ENCODE data around the gene SV2C.
A peak's percentile ranks its signal among the peaks of the same experiment; 100 is the strongest.
"Not testable (repeated sequence)": the region's sequence is repeated elsewhere in the genome, so short reads cannot be mapped to it uniquely, and the experiment has no call there.

The SV2C gene

DNA sequence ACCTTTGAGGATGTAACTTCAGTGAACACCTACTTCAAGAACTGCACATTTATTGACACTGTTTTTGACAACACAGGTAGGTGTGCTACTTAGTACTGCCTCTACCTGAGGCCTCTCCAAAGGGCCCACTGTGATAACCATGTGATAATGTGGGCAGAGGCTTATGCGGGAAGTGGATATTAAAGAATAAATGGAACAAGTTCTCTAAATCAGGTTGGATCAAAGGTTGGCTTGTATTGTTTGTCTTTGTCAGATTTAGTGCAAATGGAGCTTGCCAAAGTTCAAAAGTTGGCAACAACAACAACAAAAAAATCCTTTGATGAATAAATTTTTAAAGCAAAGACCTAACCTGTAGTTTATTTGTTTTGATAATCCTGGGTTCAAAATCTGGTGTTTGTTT, 215.7 kb downstream of the SV2C start:
- DNase-seq (ENCODE audit: low read depth in 2 of 2), result no peak

GRCh38 chr5:76299592-76299991, 216.4 kb downstream of the SV2C start:
- no peak for DNase-seq (ENCODE audit: low read depth in 2 of 2)

- DNase-seq (ENCODE audit: low read depth in 2 of 2), result not testable (repeated sequence)
Observed at GRCh38 chr5:76301932-76302331, 218.7 kb downstream of the SV2C start.

- not testable (repeated sequence) for DNase-seq (ENCODE audit: low read depth in 2 of 2)
Observed at GRCh38 chr5:76302661-76303060, 219.5 kb downstream of the SV2C start.

DNA sequence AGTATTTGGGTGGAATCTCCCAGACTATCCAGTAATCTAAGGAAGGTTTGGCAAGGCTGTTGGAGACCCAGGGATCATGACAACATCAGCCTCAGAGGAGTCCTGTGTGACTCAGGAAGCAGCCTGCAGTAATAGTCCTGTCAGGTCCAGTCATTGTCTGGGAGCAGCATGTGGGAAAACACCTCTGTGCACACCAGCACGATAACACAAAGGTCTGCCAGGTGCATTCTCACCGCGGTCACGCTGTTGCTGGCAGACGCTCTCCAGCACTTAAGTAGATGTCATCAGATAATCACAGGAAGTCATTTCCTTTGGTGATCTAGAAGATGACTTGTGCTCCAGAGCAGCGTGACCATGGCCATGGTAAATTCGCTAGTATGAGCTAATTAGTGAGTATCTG, 220.7 kb downstream of the SV2C start:
- DNase-seq (ENCODE audit: low read depth in 2 of 2), result peak in 1 of 2 donors; percentile 16

GRCh38 chr5:76305269-76305668, 222.1 kb downstream of the SV2C start:
- no peak for DNase-seq (ENCODE audit: low read depth in 2 of 2)

GRCh38 chr5:76305775-76306174, 222.6 kb downstream of the SV2C start:
- no peak for DNase-seq (ENCODE audit: low read depth in 2 of 2)

GRCh38 chr5:76310208-76310607, 227.0 kb downstream of the SV2C start:
- no peak for DNase-seq (ENCODE audit: low read depth in 2 of 2)

GRCh38 chr5:76312783-76313182, 229.6 kb downstream of the SV2C start:
- DNase-seq (ENCODE audit: low read depth in 2 of 2), result no peak

DNA sequence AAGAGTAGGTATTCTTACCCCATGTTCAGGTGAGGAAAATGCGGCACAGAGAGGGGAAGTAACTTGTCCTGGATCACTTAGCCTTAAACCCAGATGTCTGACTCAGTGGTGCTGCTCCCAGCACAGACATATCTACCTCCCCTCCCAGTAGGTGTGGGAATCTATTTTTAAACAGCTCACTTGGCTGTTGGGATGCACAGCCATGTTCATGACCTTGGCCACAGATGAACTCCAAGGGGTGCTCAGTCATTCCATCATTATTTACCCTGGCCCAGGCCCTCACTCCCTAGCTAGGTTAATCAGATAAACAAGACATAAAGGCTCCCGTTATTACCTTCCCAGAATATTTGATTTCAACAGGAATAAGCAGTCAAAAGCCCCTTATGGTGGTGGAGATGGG, 231.5 kb downstream of the SV2C start:
- DNase-seq (ENCODE audit: low read depth in 2 of 2), result no peak

DNA sequence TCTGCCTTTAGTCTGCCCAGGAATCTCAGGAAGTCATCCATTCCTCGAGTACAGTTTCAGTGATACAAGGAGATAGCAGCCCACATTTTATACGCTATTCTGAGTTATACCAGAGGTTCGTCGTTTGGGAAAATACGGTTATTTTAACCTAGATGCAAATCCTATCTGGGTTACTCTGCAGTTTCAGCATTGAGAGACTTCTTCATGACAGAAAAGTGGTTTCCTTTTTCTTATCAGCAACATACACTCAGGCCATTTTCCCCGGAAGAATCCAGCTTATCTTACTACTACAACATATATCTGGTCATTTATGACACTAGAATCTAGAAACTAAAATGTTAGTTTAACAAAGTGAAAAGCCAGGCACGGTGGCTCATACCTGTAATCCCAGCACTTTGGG, 236.5 kb downstream of the SV2C start:
- no peak for DNase-seq (ENCODE audit: low read depth in 2 of 2)

- not testable (repeated sequence) for DNase-seq (ENCODE audit: low read depth in 2 of 2)
Observed at GRCh38 chr5:76323494-76323893, 240.3 kb downstream of the SV2C start.

GRCh38 chr5:76325326-76325725, 242.1 kb downstream of the SV2C start:
- no peak for DNase-seq (ENCODE audit: low read depth in 2 of 2)

- peak in 1 of 2 donors; percentile 12 for DNase-seq (ENCODE audit: low read depth in 2 of 2)
Observed at GRCh38 chr5:76325876-76326491, 242.8 kb downstream of the SV2C start.

GRCh38 chr5:76326577-76327302, 243.6 kb downstream of the SV2C start:
- no peak for DNase-seq (ENCODE audit: low read depth in 2 of 2)

DNA sequence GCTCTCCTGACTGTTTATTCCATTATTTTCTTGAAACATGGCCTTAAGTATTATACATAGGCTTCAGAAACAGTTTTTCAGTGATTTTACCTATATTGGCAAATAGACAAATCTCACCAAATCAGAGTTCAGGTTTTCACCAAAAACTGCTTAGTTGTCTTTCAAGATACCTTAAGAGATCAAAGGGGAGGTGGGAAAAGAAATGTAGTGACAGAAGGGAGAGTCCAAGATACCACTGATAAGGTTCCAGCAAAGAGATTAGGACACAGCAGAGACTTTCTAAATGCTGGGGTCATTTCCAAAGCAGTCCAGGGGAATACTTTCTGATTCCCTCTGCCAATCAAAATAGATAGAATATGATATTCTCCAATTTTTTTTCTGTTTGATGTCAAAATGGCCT, 246.2 kb downstream of the SV2C start:
- DNase-seq (ENCODE audit: low read depth in 2 of 2), result no peak

- no peak for DNase-seq (ENCODE audit: low read depth in 2 of 2)
Observed at GRCh38 chr5:76331126-76331525, 247.9 kb downstream of the SV2C start.

DNA sequence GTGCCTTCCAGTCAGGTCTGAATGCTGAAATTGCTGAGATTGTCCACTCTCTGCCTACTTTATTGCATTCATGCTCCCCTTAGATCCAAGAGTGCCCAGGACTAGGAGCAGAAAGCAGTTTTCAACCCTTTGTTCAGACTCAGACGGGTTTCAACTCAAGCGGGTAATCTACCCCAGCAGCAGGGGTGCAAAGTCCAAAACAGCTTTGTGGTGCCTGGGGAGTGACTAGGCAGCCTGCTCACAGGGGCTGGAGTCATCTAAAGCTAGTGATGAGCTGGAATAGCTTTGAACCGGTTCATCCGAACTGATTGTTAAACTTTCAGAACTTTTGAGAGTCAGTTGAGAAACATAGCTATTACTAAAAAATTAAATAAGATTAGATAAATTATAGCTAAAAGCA, 248.9 kb downstream of the SV2C start:
- DNase-seq (ENCODE audit: low read depth in 2 of 2), result no peak

DNA sequence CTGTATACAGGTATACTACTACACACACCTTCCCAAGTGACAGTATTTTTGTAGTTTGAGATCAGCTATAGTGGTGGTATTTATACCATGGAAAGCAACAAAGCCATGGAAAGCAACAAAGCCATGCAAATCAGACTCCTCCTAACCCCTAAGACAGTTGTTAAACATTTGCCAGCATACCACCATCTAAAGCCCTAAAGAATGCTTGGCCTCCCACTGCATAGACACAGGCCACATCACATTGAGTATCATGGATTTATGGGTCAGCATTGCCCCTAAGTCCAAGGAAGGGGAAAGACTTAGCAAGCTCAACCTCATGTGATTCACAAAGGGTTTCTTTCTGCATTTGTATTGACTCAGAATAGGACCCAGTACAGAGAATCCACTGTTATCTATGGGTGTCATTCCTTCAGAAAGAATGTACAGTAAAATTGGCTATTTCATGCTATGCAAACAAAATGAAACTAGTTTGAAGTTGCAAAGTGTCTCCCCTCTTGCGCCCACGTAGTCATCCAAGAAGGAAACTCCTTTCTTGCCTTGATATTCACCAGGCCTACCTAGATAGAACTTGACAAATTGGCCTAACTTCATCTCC, 249.5 kb downstream of the SV2C start:
- DNase-seq (ENCODE audit: low read depth in 2 of 2), result no peak

DNA sequence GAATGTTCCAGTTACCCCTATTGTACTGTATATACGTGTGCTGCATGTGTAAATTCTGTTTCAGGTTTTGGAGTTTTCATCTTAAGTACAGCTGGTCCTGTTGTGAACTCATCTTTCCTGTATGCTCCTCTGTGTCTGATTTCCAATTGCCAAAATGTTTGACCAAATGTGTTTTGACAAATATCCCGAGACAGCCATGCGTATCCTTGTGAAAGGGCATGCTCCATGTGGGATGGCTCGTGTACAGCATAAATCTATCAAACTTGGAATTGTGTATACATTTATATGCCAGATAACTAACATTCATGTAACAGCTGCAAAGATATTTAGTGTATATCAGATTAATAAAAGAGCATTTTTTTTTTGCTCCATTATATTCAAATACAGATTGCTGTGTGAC, 250.4 kb downstream of the SV2C start:
- DNase-seq (ENCODE audit: low read depth in 2 of 2), result no peak

GRCh38 chr5:76334574-76334973, 251.4 kb downstream of the SV2C start:
- no peak for DNase-seq (ENCODE audit: low read depth in 2 of 2)

DNA sequence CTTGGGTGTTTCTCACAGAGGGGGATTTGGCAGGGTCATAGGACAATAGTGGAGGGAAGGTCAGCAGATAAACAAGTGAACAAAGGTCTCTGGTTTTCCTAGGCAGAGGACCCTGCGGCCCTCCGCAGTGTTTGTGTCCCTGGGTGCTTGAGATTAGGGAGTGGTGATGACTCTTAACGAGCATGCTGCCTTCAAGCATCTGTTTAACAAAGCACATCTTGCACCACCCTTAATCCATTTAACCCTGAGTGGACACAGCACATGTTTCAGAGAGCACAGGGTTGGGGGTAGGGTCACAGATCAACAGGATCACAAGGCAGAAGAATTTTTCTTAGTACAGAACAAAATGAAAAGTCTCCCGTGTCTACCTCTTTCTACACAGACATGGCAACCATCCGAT, 252.3 kb downstream of the SV2C start:
- DNase-seq (ENCODE audit: low read depth in 2 of 2), result not testable (repeated sequence)

DNA sequence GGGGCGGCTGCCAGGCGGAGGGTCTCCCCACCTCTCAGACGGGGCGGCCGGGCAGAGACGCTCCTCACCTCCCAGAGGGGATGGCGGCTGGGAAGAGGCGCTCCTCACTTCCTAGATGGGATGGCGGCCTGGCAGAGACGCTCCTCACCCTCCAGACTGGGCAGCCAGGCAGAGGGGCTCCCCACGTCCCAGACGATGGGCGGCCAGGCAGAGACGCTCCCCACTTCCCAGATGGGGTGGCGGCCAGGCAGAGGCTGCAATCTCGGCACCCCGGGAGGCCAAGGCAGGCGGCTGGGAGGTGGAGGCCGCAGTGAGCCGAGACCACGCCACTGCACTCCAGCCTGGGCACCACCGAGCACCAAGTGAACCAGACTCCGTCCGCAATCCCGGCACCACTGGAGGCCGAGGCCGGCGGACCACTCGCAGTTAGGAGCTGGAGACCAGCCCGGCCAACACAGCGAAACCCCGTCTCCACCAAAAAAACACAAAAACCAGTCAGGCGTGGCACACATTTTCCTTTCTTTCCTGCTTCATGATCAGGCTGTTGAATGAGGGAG, 253.1 kb downstream of the SV2C start:
- DNase-seq (ENCODE audit: low read depth in 2 of 2), result not testable (repeated sequence)
